ENCODE measurements around the gene PCDH15. TPM values are rescaled to one million over a fixed set of nuclear protein-coding genes. Genes with fewer than 3 reads are reported as not detected.

The PCDH15 gene
- total RNA-seq, 4 donors from 2014 or later: not detected

- Histone ChIP-seq H3K36me3 (no peaks in the 10 kb centered on the region), H3K27me3 (no peaks in the 10 kb centered on the region), H3K4me1 (no peaks in the 10 kb centered on the region), H3K27ac (no peak overlapping the region), H3K9me3 (no peaks in the 10 kb centered on the region), H3K4me3 (no peak overlapping the region)
- TF ChIP-seq CTCF (IDR thresholded peaks at IDR 0.05 in 4 of 5, conservative IDR thresholded peaks at IDR 0.05 in 1 of 5): no peak
- no peak for TF ChIP-seq POLR2A (IDR thresholded peaks at IDR 0.05)
- ATAC-seq: no peak
- intact Hi-C loops (cut with DNase I; ENCODE audit: low total_unique reads): no loop called here
- no peak for DNase-seq
- in situ Hi-C loops (cut with MboI; ENCODE audit: low sequenced_read_pairs in 4 of 4): no loop called here
Measured at GRCh38 chr10:54799506-54799905, 1.5 kb downstream of the PCDH15 start.

- TF ChIP-seq CTCF (IDR thresholded peaks at IDR 0.05 in 4 of 5, conservative IDR thresholded peaks at IDR 0.05 in 1 of 5): no peak
- TF ChIP-seq POLR2A (IDR thresholded peaks at IDR 0.05): no peak
- in situ Hi-C loops (cut with MboI; ENCODE audit: low sequenced_read_pairs in 4 of 4): no loop called here
Measured at GRCh38 chr10:54797636-54798321, 3.3 kb downstream of the PCDH15 start.

DNA sequence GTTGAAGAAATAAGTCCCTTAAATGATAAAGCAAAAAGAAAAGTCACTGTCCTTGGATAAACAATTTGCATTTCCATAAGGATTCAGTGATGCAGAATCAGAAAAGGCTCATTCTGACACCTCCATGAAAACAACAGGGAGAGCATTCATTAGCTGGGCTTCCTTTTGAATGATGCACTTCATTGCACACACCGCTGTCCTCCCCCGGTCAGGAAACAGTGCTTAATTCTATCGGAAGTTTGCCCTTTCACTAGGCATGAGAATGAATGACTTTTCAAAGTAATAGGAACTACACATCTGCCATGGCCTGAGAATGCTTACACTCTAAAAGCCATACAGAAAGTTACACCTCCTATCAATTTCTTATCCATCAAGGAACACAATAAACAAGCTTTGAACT is 4.2 kb downstream of the PCDH15 start:
- no peaks in the 10 kb centered on the region for H3K9me3 ChIP-seq
- intact Hi-C loops (cut with DNase I; ENCODE audit: low total_unique reads) (no loop called here), in situ Hi-C loops (cut with MboI; ENCODE audit: low sequenced_read_pairs in 4 of 4) (no loop called here)
- H3K27ac ChIP-seq: no peak overlapping the region
- H3K4me3 ChIP-seq: no peak overlapping the region
- no peak for ATAC-seq
- H3K36me3 ChIP-seq: no peaks in the 10 kb centered on the region
- TF ChIP-seq POLR2A (IDR thresholded peaks at IDR 0.05) (no peak), CTCF (IDR thresholded peaks at IDR 0.05 in 4 of 5, conservative IDR thresholded peaks at IDR 0.05 in 1 of 5) (no peak)
- DNase-seq: no peak
- no peaks in the 10 kb centered on the region for H3K27me3 ChIP-seq
- no peaks in the 10 kb centered on the region for H3K4me1 ChIP-seq

More at GRCh38 chr10:54797636-54798321, 3.3 kb downstream of the PCDH15 start:
- Histone ChIP-seq H3K36me3 (no peaks in the 10 kb centered on the region), H3K9me3 (no peaks in the 10 kb centered on the region), H3K4me3 (no peak overlapping the region), H3K27me3 (no peaks in the 10 kb centered on the region), H3K4me1 (no peaks in the 10 kb centered on the region), H3K27ac (no peak overlapping the region)
- intact Hi-C loops (cut with DNase I; ENCODE audit: low total_unique reads): no loop called here
- ATAC-seq: no peak
- DNase-seq: no peak

- no peak for ATAC-seq
- no peak for TF ChIP-seq CTCF (IDR thresholded peaks at IDR 0.05 in 4 of 5, conservative IDR thresholded peaks at IDR 0.05 in 1 of 5)
- no peak for TF ChIP-seq POLR2A (IDR thresholded peaks at IDR 0.05)
- in situ Hi-C loops (cut with MboI; ENCODE audit: low sequenced_read_pairs in 4 of 4): no loop called here
Measured at GRCh38 chr10:54776622-54777021, 24.4 kb downstream of the PCDH15 start.

More at GRCh38 chr10:54776622-54777021, 24.4 kb downstream of the PCDH15 start:
- H3K4me1 ChIP-seq: no peaks in the 10 kb centered on the region
- no peaks in the 10 kb centered on the region for H3K27me3 ChIP-seq
- no peak overlapping the region for H3K4me3 ChIP-seq
- DNase-seq: no peak
- H3K36me3 ChIP-seq: no peaks in the 10 kb centered on the region
- no peak overlapping the region for H3K27ac ChIP-seq
- no peaks in the 10 kb centered on the region for H3K9me3 ChIP-seq
- intact Hi-C loops (cut with DNase I; ENCODE audit: low total_unique reads): no loop called here
